Karpas-422 (cell line): Measurements from ENCODE around the gene ESYT2. TPM values are rescaled to one million over a fixed set of nuclear protein-coding genes. Genes with fewer than 3 reads are reported as not detected.

Experiments used
- DNase-seq: peaks from one replicate; pipeline ENCODE4 v3.0.0-alpha.2; 2015
- H2AFZ ChIP-seq: fragments of 200-600 bp; sonication (generic); 2 replicates; pipeline ENCODE4 v1.6.1; 2014; ENCODE audit warnings: antibody characterized with exemption, low read length, mixed read lengths
- H3K27ac ChIP-seq: fragments of 200-600 bp; sonication (generic); 2 replicates; pipeline ENCODE4 v1.5.1; 2014; ENCODE audit warnings: mild to moderate bottlenecking, low read length, moderate library complexity
- H3K27me3 ChIP-seq: fragments of 200-600 bp; sonication (generic); 2 replicates; pipeline ENCODE4 v1.6.1; 2014; ENCODE audit warnings: low read length, mixed read lengths
- H3K36me3 ChIP-seq: fragments of 200-600 bp; sonication (generic); 2 replicates; pipeline ENCODE4 v1.6.1; 2014; ENCODE audit warnings: low read length, mixed read lengths; ENCODE audit not compliant: insufficient read depth
- H3K4me1 ChIP-seq: fragments of 200-600 bp; sonication (generic); 2 replicates; pipeline ENCODE4 v1.6.1; 2014; ENCODE audit warnings: mild to moderate bottlenecking, low read length, mixed read lengths
- H3K4me2 ChIP-seq: fragments of 200-600 bp; sonication (generic); 2 replicates; pipeline ENCODE4 v1.6.1; 2014; ENCODE audit warnings: low read length, low read depth, mild to moderate bottlenecking; ENCODE audit not compliant: poor library complexity, severe bottlenecking
- H3K4me3 ChIP-seq: fragments of 200-600 bp; sonication (generic); 2 replicates; pipeline ENCODE4 v1.5.1; 2014; ENCODE audit warnings: mild to moderate bottlenecking, antibody characterized with exemption, low read length, mixed read lengths
- H3K79me2 ChIP-seq: fragments of 200-600 bp; sonication (generic); 2 replicates; pipeline ENCODE4 v1.6.1; 2014; ENCODE audit warnings: mild to moderate bottlenecking, low read length, mixed read lengths
- H3K9ac ChIP-seq: fragments of 200-600 bp; sonication (generic); 2 replicates; pipeline ENCODE4 v1.6.0; 2014; ENCODE audit warnings: low read length
- H3K9me2 ChIP-seq: fragments of 200-600 bp; sonication (generic), shearing (Covaris generic); replicated peaks from 2 replicates; pipeline ENCODE4 v1.6.0; 2014; ENCODE audit warnings: mild to moderate bottlenecking, low read length, moderate library complexity; ENCODE audit not compliant: insufficient read depth
- H3K9me3 ChIP-seq: fragments of 300-700, 200-600 bp; sonication (generic); 2 replicates; pipeline ENCODE4 v1.6.1; 2014; ENCODE audit warnings: low read length, mixed read lengths
- H4K20me1 ChIP-seq: fragments of 200-600 bp; sonication (generic); 2 replicates; pipeline ENCODE4 v1.6.1; 2014; ENCODE audit warnings: mild to moderate bottlenecking, antibody characterized with exemption, low read length, low read depth; ENCODE audit not compliant: insufficient read depth
- total RNA-seq: library from RNA; depleted of rRNA; stranded (reverse); fragments of >200 nt; shearing (Covaris generic); gene quantifications from 2 replicates; pipeline ENCODE4 v1.2.3, GENCODE V29; 2014; ENCODE audit warnings: low replicate concordance; rRNA removed

Gene ESYT2
- total RNA-seq, 1 experiment from 2014 or later = 242 TPM

DNA sequence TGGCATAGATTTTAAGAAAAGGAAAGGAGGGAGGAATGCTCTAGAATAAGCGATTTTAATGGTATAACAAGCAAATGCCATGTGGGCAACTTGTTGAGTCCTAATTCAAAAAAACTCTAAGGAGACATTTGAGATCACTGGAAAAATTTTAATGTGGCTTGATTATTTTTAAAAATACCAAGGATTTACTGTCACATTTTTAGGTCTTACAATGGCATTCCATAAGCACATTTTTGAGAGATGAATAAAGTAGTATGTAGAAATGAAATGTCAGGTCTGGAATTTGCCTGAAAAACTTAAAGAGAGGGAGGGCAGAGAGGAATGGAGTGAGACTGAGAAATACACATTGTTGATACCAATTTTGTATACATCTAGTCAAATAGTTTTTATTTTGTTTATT lies 145.0 kb downstream of the ESYT2 start:
- Histone ChIP-seq H3K9me3 (no peaks in the 10 kb centered on the region), H2AFZ (no peak overlapping the region), H3K4me2 (no peak overlapping the region), H4K20me1 (no peaks in the 10 kb centered on the region), H3K36me3 (peaks cover 58% of the 10 kb centered on the region), H3K9ac (no peak overlapping the region), H3K27me3 (no peaks in the 10 kb centered on the region), H3K4me1 (no peaks in the 10 kb centered on the region), H3K9me2 (no peaks in the 10 kb centered on the region), H3K27ac (no peak overlapping the region), H3K4me3 (no peak overlapping the region), H3K79me2 (0 out of 2 replicates have a peak, but pooled peaks cover 4% of the 10 kb centered on the region)
- no peak for DNase-seq

DNA sequence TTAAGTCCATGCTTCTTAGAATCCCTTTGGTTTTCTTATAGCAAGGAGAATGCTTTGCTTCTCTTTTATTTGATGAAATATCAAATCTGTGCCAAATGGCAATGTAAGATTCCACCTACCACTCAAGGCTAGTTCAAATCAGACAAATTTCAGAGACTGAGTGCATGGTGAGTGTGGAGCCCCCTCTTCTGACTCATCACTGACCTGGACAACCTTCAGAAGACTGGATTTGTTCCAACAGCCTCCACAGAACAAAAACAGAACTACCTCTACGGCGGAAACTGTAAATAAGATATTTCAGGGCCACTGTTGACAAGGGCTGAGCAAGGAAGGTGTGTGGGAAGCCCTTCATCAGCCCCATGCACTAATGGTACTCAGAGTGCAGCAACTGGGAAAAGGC lies 145.8 kb downstream of the ESYT2 start:
- Histone ChIP-seq H3K4me2 (no peak overlapping the region), H3K4me1 (no peaks in the 10 kb centered on the region), H3K9ac (no peak overlapping the region), H3K79me2 (0 out of 2 replicates have a peak, but pooled peaks cover 5% of the 10 kb centered on the region), H2AFZ (no peak overlapping the region), H3K27ac (no peak overlapping the region), H3K4me3 (no peak overlapping the region), H3K36me3 (peaks cover 58% of the 10 kb centered on the region), H3K9me3 (no peaks in the 10 kb centered on the region), H3K9me2 (no peaks in the 10 kb centered on the region), H3K27me3 (no peaks in the 10 kb centered on the region), H4K20me1 (no peaks in the 10 kb centered on the region)
- DNase-seq = no peak

GRCh38 chr7:158682456-158682855 lies 146.9 kb downstream of the ESYT2 start:
- no peak for DNase-seq
- Histone ChIP-seq H3K4me1 (no peaks in the 10 kb centered on the region), H3K4me2 (no peak overlapping the region), H2AFZ (no peak overlapping the region), H3K36me3 (peaks cover 51% of the 10 kb centered on the region; the same call in 1 of the 2 replicates), H3K79me2 (0 out of 2 replicates have a peak, but pooled peaks cover 8% of the 10 kb centered on the region), H3K9ac (no peak overlapping the region), H4K20me1 (no peaks in the 10 kb centered on the region), H3K27me3 (no peaks in the 10 kb centered on the region), H3K9me3 (no peaks in the 10 kb centered on the region), H3K27ac (no peak overlapping the region), H3K9me2 (no peaks in the 10 kb centered on the region), H3K4me3 (no peak overlapping the region)

Other genes starting within 250 kb of the ESYT2 start
- gene PTPRN2, start 241.7 kb downstream of the ESYT2 start, total RNA-seq = 0.87 and 1.7 TPM in 2 replicates
- gene NCAPG2, start 124.7 kb downstream of the ESYT2 start, total RNA-seq = 23.4 and 26.0 TPM in 2 replicates
- gene DYNC2I1, start 27.0 kb upstream of the ESYT2 start, total RNA-seq = 15.9 and 40.0 TPM in 2 replicates